ENCODE data around the gene SPHK1. TPM values are rescaled to one million over a fixed set of nuclear protein-coding genes. Genes with fewer than 3 reads are reported as not detected.
A peak's percentile ranks its signal among the peaks of the same experiment; 100 is the strongest.

SPHK1 gene
- total and polyA plus RNA-seq, 8 donors = 5.1 to 46.3 (median 10.2) TPM

DNA sequence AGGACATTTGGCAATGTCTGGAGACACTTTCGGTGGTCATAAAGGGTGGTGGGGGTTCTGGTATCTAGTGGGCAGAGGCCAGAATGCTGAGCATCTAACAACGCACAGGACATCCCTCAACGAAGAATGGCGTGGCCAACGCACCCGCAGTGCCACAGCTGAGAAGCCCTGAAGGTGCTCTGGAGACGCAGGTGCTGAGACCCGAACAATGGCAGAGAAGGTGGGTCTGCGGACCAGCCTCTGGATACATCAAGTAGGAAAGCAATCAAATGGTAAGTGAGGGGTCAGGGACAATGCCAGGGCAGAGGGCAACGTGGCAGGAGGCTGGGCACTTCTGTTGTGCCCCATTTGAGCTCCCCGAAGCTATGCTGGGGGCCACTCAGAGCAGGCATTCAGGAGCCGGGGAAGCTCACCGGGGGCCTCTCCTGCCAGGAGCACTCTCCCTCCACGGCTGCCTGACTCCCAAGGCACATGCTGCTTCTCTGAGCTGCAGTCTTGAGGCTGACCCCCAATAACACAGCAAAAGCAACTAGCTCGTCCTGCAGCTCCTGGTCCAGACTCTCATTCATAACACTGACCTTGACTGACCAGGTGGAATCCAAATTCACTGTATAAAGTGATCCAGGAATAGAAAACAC lies 26.0 kb downstream of the SPHK1 start:
- FAIRE-seq = no peak
- intact Hi-C loops (cut with DNase I) = loop anchor here in 1 of 3 donors (5.0 kb wide), 1 partner anchor 97 kb away; no protein-coding TSS in a partner anchor
- no peak overlapping the region for H3K4me3 ChIP-seq
- no peaks in the 10 kb centered on the region for H3K36me3 ChIP-seq
- H3K9me3 ChIP-seq = no peaks in the 10 kb centered on the region
- DNase-seq = no peak
- WGBS, 2 donors = 87 to 88% methylated on average over 15 of the region's 15 CpGs
- peaks cover 0 to 2% (median 0%) of the 10 kb centered on the region in 3 donors for H3K4me1 ChIP-seq
- no peak for ATAC-seq
- no peaks in the 10 kb centered on the region for H3K27me3 ChIP-seq
- H3K27ac ChIP-seq = no peak overlapping the region
- TF ChIP-seq, protein P1, sequence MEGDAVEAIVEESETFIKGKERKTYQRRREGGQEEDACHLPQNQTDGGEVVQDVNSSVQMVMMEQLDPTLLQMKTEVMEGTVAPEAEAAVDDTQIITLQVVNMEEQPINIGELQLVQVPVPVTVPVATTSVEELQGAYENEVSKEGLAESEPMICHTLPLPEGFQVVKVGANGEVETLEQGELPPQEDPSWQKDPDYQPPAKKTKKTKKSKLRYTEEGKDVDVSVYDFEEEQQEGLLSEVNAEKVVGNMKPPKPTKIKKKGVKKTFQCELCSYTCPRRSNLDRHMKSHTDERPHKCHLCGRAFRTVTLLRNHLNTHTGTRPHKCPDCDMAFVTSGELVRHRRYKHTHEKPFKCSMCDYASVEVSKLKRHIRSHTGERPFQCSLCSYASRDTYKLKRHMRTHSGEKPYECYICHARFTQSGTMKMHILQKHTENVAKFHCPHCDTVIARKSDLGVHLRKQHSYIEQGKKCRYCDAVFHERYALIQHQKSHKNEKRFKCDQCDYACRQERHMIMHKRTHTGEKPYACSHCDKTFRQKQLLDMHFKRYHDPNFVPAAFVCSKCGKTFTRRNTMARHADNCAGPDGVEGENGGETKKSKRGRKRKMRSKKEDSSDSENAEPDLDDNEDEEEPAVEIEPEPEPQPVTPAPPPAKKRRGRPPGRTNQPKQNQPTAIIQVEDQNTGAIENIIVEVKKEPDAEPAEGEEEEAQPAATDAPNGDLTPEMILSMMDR (IDR thresholded peaks at IDR 0.05) = no peak

DNA sequence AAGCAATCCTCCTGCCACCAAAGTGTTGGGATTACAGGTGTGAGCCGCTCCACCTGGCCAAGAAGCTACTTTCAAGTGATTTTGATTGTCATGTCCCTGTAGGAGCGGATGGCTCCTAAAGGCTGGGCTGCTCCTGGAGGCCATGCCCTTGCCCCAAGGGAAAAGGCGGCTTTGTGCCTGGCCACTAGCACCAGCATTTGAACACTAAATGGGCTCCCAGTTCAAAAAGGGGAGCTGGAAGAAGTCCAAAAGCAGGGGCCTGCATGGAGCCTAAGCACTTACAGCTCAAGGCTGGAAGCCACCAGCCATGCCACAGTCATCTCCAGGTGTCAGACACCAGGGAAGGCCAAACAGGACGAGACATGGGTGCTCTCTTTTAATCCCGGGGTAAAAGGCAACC lies 26.8 kb downstream of the SPHK1 start:
- ATAC-seq = no peak
- Histone ChIP-seq H3K9me3 (no peaks in the 10 kb centered on the region), H3K27me3 (no peaks in the 10 kb centered on the region), H3K36me3 (no peaks in the 10 kb centered on the region), H3K4me3 (no peak overlapping the region), H3K27ac (no peak overlapping the region), H3K4me1 (peaks cover 0 to 2% (median 0%) of the 10 kb centered on the region in 3 donors)
- 89 to 91% methylated on average over 5 of the region's 5 CpGs for WGBS, 2 donors
- no peak for DNase-seq
- TF ChIP-seq, protein P1 (IDR thresholded peaks at IDR 0.05) = no peak
- intact Hi-C loops (cut with DNase I) = loop anchor here in 1 of 3 donors (5.0 kb wide), 1 partner anchor 96 kb away; no protein-coding TSS in a partner anchor
- no peak for FAIRE-seq

DNA sequence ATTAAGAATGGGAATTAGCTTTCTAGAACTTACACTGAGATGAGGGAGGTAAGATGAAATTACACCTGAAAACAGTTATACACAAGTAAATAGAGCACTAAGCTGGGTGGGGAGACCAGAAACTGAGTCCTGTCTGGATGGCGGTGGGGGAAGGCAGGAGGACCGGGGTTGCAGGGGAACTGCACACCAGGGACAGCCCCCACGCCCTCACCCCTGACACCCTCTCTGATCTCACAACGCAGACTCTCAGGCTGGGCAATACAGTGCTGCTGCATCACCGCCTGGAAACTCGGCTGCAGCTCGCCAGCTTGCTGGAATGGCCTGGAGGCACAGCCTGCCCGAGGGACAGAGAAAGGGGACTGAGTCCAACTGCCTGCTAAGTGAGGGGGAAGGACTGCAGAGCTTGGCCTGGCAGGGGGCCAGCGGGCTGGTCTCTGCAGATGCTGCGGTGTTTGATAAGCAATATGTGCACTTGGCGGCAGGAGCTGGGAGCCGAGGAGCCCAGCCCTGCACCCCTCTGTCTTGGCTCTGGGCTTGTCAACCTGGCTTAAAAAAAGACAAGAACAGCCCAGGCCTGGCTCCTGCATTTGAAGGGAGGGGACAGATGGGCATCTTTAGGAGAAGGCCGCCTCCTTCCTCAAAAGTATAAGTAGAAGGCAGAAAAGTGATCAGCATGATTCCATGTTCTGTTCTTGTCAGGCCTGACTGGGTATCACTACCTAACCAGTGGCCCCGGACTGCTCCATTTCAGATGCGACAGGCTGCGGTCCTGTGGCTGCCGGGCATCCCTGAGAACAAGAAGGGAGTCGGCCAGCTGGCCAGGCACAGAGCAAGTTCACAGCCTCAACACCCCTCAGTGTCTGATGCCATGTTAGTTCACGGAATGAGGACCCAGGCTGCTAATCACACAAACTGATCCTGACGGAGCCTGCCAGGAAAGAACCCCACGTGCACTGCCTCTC lies 30.2 kb downstream of the SPHK1 start:
- Histone ChIP-seq H3K36me3 (no peaks in the 10 kb centered on the region), H3K9me3 (no peaks in the 10 kb centered on the region), H3K4me3 (no peak overlapping the region), H3K27ac (no peak overlapping the region), H3K27me3 (no peaks in the 10 kb centered on the region), H3K4me1 (peaks cover 0 to 2% (median 0%) of the 10 kb centered on the region in 3 donors)
- peak; percentile 45 to 91 (median 62) for DNase-seq
- 42 to 46% methylated on average over 21 of the region's 21 CpGs for WGBS, 2 donors
- TF ChIP-seq, protein P1 (IDR thresholded peaks at IDR 0.05) = no peak
- intact Hi-C loops (cut with DNase I) = loop anchor here in 1 of 3 donors (5.0 kb wide), 1 partner anchor 93 kb away; no protein-coding TSS in a partner anchor
- no peak for FAIRE-seq
- peak; percentile 53 to 81 (median 73) for ATAC-seq

DNA sequence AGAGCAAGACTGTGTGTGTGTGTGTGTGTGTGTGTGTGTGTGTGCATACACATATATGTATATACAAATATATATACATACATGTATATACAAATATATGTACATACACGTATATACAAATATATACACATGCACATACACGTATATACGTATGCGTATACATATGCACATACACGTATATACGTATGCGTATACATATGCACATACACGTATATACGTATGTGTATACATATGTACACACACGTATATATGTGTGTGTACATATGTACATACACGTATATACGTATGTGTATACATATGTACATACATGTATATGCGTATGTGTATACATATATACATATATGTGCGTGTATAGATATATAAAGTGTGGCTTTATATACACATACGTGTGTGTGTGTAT lies 31.4 kb downstream of the SPHK1 start:
- peaks cover 0 to 2% (median 0%) of the 10 kb centered on the region in 3 donors for H3K4me1 ChIP-seq
- DNase-seq = no peak
- no peaks in the 10 kb centered on the region for H3K36me3 ChIP-seq
- H3K4me3 ChIP-seq = no peak overlapping the region
- H3K27me3 ChIP-seq = no peaks in the 10 kb centered on the region
- 80 to 83% methylated on average over 15 of the region's 15 CpGs for WGBS, 2 donors
- intact Hi-C loops (cut with DNase I) = no loop called here
- no peak for FAIRE-seq
- H3K9me3 ChIP-seq = no peaks in the 10 kb centered on the region
- ATAC-seq = no peak
- TF ChIP-seq, protein P1 (IDR thresholded peaks at IDR 0.05) = no peak
- H3K27ac ChIP-seq = no peak overlapping the region
